Ovary (tissue), 9 donors: ENCODE results near the gene PIGZ. TPM values are rescaled to one million over a fixed set of nuclear protein-coding genes. Genes with fewer than 3 reads are reported as not detected.

ENCODE experiments used
- DNase-seq, 5 donors: peaks; one replicate each; pipeline ENCODE4 v3.0.0-alpha.2; 2019 to 2020
- H3K27ac ChIP-seq, 2 donors: fragments of 200-600 bp; one replicate each; pipeline versions ENCODE4 v1.5.1 to v1.8.0; 2019 to 2022
- H3K27me3 ChIP-seq: fragments of 200-600 bp; one replicate; pipeline ENCODE4 v1.8.0; 2022
- H3K36me3 ChIP-seq: fragments of 200-600 bp; sonication (generic); one replicate; pipeline ENCODE4 v1.5.1; 2019
- H3K4me1 ChIP-seq: one replicate; pipeline ENCODE4 v1.8.1; 2013; ENCODE audit warnings: mild to moderate bottlenecking, moderate library complexity; ENCODE audit not compliant: insufficient read depth
- H3K4me3 ChIP-seq: fragments of 200-600 bp; sonication (generic); one replicate; pipeline ENCODE4 v1.5.1; 2017
- H3K9me3 ChIP-seq, 2 donors: fragments of 200-600 bp in 1 of 2; sonication (generic) in 1 of 2; one replicate each; pipeline versions ENCODE4 v1.5.1 to v1.8.1; 2013 to 2019; ENCODE audit warnings: mild to moderate bottlenecking in 1 of 2, moderate library complexity in 1 of 2
- CTCF ChIP-seq, 3 donors: fragments of 450-650 bp in 2 of 3; fragments of 200-600 bp in 1 of 3; IDR thresholded peaks; one replicate each; pipeline versions ENCODE4 v1.5.1 to v1.8.0; 2016 to 2022; ENCODE audit warnings: antibody characterized with exemption in 3 of 3, mild to moderate bottlenecking in 1 of 3
- EP300 ChIP-seq: sonication (generic); formaldehyde crosslinking; IDR thresholded peaks from one replicate; pipeline ENCODE4 v1.6.1; 2017; ENCODE audit warnings: antibody characterized with exemption
- POLR2A ChIP-seq: fragments of 450-650 bp; IDR thresholded peaks from one replicate; pipeline ENCODE4 v1.6.1; 2017; ENCODE audit warnings: antibody characterized with exemption, mild to moderate bottlenecking, moderate library complexity
- WGBS, 3 donors: extraction: QIAGEN DNeasy Blood & Tissue Kit in 1 of 3; methylation state at CpG; one replicate each; pipeline versions ENCODE4 v1.1.5 to v1.1.7; 2013 to 2017; 5-methylcytosine and 5-hydroxymethylcytosine counted together
- intact Hi-C, 4 donors: fragments of 100-400 bp; cut with DNase I; formaldehyde crosslinking; loops; one replicate each; pipeline versions ENCODE4 v1.11.0 to v1.15.1; 2022 to 2023
- polyA plus RNA-seq, 2 donors: library from polyadenylated mRNA; stranded (reverse); fragments of 200-250 nt in 1 of 2; fragments of 350-450 nt in 1 of 2; fragmentation: Illumina TruSeq in 1 of 2; extraction: RNeasy Lipid Tissue Mini Kit (QIAGEN cat#74804) in 1 of 2; gene quantifications; one replicate each; pipeline ENCODE4 v1.2.3, GENCODE V29; 2013 to 2014
- total RNA-seq, 7 donors: library from RNA; depleted of rRNA in 2 of 7; stranded (reverse); fragments of >200 nt in 2 of 7; fragmentation: NEBNext Ultra II Directional in 3 of 7; extraction: Animal tissue kit (Norgen Biotek cat#: 25700) in 3 of 7; gene quantifications; one replicate each; pipeline versions ENCODE4 v1.1.0 to v1.2.4, GENCODE V29; 2016 to 2023
- donor health status: DM: no; HTN: no; CAD: no; lungs with moderate emphysema.
- donor health status: DM: no; HTN: no; CAD: no.
- donor health status: Bipolar disorder and iron deficiency.
- donor health status: DM: yes; HTN: yes; CAD: no.
- donor health status: DM: no; HTN: no; CAD: no.
- donor health status: DM: yes; HTN: yes; CAD: no.

The PIGZ gene
- total and polyA plus RNA-seq, 9 donors = 0.45 to 7.4 (median 1.5) TPM; not detected in 1

- Histone ChIP-seq H3K4me1 (no peaks in the 10 kb centered on the region), H3K4me3 (no peak overlapping the region), H3K27me3 (no peaks in the 10 kb centered on the region), H3K9me3 (no peaks in the 10 kb centered on the region), H3K27ac (no peak overlapping the region), H3K36me3 (no peaks in the 10 kb centered on the region)
- WGBS, 3 donors = 71 to 72% (median 72%) methylated on average over 10 of the region's 10 CpGs
- DNase-seq = peak in 2 of 5 donors; percentile 47 to 59
- TF ChIP-seq EP300 (no peak), POLR2A (no peak)
- intact Hi-C loops = loop anchor here in 2 of 4 donors (10.0 kb wide), 1 partner anchor 205 kb away; no protein-coding TSS in a partner anchor
These were observed 10.9 kb upstream of the PIGZ start for GRCh38 chr3:196979545-196979944.

GRCh38 chr3:196976941-196977340 is 8.3 kb upstream of the PIGZ start:
- intact Hi-C loops = loop anchor here in 2 of 4 donors (10.0 kb wide), 1 partner anchor 208 kb away; no protein-coding TSS in a partner anchor
- no peaks in the 10 kb centered on the region for H3K4me1 ChIP-seq
- TF ChIP-seq POLR2A (no peak), EP300 (no peak), CTCF (IDR thresholded peaks at IDR 0.05) (no peak)
- no peaks in the 10 kb centered on the region for H3K36me3 ChIP-seq
- WGBS, 3 donors = 69 to 78% (median 77%) methylated on average over 11 of the region's 11 CpGs
- DNase-seq = no peak
- no peaks in the 10 kb centered on the region for H3K27me3 ChIP-seq
- H3K4me3 ChIP-seq = no peak overlapping the region
- H3K9me3 ChIP-seq = no peaks in the 10 kb centered on the region
- H3K27ac ChIP-seq = no peak overlapping the region

- no peaks in the 10 kb centered on the region for H3K9me3 ChIP-seq
- no peaks in the 10 kb centered on the region for H3K27me3 ChIP-seq
- H3K4me3 ChIP-seq = no peak overlapping the region
- DNase-seq = no peak
- no peaks in the 10 kb centered on the region for H3K4me1 ChIP-seq
- no peaks in the 10 kb centered on the region for H3K36me3 ChIP-seq
- no peak overlapping the region for H3K27ac ChIP-seq
- WGBS, 3 donors = 56 to 66% (median 59%) methylated on average over 4 of the region's 4 CpGs
- TF ChIP-seq EP300 = no peak
- TF ChIP-seq POLR2A = no peak
- intact Hi-C loops = loop anchor here in 2 of 4 donors (10.0 kb wide), 1 partner anchor 209 kb away; no protein-coding TSS in a partner anchor
These were observed 6.7 kb upstream of the PIGZ start for GRCh38 chr3:196975349-196975748.

- 75 to 81% (median 76%) methylated on average over 5 of the region's 5 CpGs for WGBS, 3 donors
- intact Hi-C loops = loop anchor here in 2 of 4 donors (10.0 kb wide), 1 partner anchor 210 kb away; no protein-coding TSS in a partner anchor
- Histone ChIP-seq H3K4me3 (no peak overlapping the region), H3K9me3 (no peaks in the 10 kb centered on the region), H3K36me3 (no peaks in the 10 kb centered on the region), H3K27ac (no peak overlapping the region), H3K27me3 (no peaks in the 10 kb centered on the region), H3K4me1 (no peaks in the 10 kb centered on the region)
- no peak for DNase-seq
- no peak for TF ChIP-seq CTCF (IDR thresholded peaks at IDR 0.05)
- no peak for TF ChIP-seq EP300
- no peak for TF ChIP-seq POLR2A
These were observed 6.0 kb upstream of the PIGZ start for GRCh38 chr3:196974661-196975060.

- Histone ChIP-seq H3K4me3 (no peak overlapping the region), H3K36me3 (no peaks in the 10 kb centered on the region), H3K27me3 (peaks cover 3% of the 10 kb centered on the region), H3K4me1 (peaks cover 5% of the 10 kb centered on the region), H3K9me3 (no peaks in the 10 kb centered on the region), H3K27ac (no peak overlapping the region)
- no peak for DNase-seq
- 68 to 72% (median 71%) methylated on average over 7 of the region's 7 CpGs for WGBS, 3 donors
- no peak for TF ChIP-seq POLR2A
- TF ChIP-seq CTCF (IDR thresholded peaks at IDR 0.05) = no peak
- no peak for TF ChIP-seq EP300
- intact Hi-C loops = loop anchor here in 2 of 4 donors (10.0 kb wide), 1 partner anchor 214 kb away; no protein-coding TSS in a partner anchor
These were observed 2.6 kb upstream of the PIGZ start for GRCh38 chr3:196971094-196971698.
